NCI-H2081 (cell line): ENCODE data around the gene SLC1A3.

Experiments
- DNase-seq, 2 experiments: peaks; one replicate each; lab custom pipeline; 2025; lab: John Stamatoyannopoulos, UW

Gene SLC1A3

DNA sequence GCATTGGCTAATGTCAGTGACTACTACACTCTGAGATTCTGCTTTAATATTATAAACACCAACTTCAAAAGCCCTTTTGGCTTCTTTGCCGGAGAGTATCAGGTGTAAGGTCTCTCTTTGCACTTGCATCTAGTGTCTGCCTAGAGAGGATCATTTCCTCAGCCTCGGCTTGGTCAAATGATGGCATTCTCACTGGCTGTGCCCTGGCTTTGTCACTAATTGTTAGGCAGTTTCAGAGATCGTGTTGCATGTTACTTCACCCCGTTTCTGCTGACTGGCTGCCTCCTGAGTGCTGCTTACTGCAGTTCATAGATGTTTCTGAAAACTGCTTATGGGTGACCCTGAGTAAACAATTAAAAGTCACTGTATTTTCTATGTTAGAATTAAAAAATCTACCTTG lies 48.8 kb downstream of the SLC1A3 start:
- DNase-seq: no peak

DNA sequence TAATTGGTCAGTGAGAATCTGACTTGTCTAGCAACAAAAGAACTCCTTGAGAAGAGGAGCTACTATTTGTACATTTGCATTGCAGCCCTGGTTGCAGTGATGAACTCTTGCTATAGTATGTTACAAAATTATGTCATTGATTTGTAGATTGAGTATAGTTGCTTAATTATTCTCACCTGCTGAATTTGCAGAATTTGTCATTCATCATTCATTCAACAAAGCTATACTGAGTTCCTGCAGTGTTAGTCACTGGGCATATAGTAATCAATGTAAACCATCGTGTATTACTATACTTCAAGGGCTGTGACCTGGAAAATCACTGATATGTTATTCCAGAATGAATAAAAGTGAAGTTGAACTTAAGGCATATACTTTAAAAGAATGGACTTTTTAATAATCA lies 50.1 kb downstream of the SLC1A3 start:
- DNase-seq: no peak

DNA sequence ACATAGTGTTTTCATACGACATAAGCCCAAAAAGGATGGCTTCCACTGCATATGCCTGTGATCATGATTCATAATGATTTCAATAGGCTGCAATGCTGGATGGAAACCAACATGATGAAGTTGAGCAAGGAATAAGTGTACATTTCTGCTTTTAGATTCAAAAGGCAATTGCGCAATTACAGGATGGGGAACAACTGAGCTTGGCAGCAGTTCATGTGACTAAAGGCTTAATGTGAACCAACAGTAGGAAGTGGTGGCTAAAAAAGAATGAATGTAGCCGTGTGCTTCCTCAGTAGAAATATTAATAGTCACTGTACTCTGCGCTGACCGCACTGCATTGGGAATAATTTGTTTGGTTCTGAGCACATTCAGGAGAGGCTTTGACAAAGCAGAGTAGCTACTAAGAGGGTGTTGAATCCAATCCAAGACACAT lies 51.2 kb downstream of the SLC1A3 start:
- DNase-seq: no peak

DNA sequence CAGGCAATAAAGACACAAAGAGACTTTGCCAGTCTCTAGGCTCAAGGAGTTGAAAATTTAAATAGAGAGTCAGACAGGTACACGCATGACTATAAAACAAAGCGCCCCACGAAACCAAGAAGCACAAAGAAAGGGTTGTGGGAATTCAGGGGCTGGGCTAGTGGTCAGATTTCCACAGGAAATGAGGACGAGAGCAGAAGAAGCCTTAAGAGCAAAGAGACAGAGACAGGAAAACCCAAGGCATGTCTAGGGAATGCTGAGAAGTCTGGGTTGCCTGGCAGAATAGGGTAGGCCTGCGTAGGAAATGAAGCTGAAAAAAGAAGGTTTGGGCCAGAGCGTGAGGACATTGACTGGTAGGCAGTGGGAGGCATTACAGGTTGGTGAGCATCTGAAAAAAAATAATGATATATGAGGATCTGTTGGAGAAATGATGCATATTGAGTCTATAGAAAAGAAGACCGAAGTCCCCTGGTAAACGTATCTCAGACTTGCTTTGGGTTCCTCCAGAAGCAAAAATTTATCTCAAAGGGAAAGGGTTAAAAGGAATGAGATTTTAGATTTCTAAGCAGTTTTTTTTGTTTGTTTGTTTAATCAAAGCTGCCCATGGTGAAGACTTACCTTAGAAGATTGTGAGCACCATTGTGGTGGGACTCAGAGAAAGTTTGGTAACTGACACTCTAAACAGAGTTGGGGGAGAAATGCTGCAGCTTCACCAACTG lies 51.8 kb downstream of the SLC1A3 start:
- DNase-seq: no peak

DNA sequence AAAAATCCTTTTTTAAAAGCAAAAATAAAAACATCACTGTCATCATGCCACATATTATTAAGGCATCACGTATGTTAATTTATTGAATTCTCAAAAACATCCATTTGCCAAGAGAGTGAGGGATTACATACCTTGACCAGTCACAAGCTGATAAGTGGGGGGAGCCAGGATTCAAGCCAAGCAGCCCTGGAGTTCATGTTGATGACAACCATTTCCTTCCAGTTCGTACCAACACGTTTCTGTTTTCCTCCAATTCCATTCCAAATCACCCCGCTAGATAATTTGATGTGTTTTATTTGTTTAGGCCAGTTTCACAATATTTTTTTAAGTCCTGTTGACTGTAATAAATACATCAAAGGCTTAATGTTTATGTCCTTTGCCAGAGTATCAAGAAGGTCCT lies 53.0 kb downstream of the SLC1A3 start:
- no peak for DNase-seq

DNA sequence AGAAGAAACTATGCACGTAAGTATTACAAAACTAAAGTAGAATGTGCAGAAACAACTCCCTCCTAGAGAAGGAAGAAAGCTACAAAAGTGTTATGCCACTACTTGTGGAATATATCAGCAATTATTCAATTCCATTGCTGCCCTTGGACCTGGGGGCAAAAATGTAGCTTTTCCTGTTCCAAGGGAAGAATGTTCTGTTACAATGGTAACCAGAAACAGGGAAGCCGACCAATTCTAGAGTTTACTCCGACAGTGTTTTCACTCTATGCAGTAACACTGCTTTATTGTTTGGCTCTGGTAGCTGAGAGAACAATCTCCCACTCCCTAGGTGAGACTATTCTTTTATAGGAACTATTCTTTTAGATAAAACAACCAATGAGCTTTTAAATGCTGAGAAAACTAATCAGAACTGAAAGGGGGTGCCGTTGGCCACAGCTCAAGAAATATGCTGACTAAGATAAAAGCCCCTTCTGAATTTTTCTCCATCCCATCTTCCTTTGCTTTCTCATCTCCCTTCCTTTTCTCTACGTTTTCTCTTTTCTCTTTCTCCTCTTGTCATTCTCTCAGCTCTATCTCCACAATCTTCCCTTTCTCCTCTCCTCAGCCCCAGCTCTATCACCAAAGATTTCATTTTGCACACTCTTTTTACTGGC lies 54.1 kb downstream of the SLC1A3 start:
- DNase-seq: no peak

DNA sequence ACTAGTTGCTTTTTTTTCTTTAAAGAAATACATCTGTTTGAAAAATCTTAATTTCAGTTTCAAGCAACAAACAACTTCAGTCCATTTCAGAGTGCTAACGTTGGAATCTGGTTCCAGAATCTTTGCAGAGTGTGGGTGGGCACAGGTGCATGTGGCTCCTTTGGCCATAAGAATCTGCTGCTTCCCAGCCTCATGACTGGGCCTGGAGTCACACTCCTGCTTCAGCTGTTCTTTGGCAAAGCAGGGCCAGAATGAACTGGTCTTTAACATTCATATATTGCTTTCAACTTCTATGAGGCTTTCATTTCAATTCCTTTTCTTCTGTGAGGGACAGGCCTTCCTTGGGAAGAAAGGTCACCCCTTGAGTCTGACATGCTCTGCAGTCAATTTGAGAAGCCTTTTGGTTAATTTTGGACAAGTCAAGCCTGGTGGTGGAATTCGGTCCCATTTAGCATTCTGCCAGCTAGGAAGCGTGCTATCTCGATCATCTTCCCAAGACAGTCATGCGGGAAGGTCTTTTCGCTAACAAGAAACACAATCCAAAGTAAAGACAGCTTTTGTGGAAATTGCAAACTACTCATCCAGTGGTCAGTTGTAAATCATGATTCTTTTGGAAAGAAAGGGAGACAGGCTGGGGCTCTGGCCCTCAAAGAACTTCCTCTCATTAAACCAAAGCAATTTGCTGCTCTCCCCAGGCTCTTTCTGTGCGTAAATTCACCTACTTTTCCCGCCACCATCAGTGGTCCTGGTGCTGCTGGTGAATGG lies 55.2 kb downstream of the SLC1A3 start:
- no peak for DNase-seq

DNA sequence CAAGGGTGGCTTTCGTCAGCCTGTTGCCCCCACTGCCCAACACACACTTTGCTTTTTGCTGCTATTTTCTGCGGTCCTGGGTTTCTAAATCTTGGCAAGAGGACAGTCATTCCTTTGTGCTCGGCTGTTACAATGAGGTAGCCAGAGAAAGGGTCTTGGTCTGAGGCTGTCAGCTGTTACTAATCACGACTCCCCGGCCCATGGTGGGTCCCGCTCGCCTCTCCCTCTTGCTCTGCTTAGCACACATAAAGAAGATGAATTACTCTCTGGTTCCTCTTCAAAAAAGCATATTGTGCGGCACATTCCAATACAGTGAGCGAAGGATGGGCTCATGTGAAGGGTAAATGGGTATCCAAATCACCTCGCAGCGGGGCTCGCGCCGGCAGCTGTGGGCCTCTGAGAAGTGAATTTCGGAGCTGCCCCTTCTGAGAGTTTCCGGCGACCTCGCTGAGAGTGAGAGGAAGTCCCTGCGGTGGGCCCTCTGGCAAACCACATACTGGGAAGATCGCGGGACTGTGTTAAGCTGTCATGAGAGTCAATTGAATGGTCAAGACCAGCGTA lies 56.0 kb downstream of the SLC1A3 start:
- DNase-seq: no peak

DNA sequence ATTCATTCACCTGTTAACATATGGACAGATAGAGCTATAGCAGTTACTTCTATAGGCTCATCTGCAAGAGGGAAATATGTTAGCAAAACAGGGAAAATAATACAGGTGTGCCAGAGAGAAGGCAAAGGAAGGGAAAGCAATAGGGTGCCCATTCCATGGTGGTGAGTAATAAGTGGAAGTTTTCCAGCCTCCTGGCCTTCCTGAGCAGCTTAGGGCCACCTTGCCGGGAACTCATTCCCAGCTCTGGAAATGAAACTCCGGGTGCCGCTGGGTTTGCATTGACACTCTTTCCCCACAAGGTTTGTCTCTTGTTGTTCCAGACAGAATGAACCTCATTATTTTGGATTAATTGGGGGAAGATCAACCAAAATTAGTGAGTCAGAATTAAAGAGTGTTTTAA lies 58.4 kb downstream of the SLC1A3 start:
- DNase-seq: no peak

DNA sequence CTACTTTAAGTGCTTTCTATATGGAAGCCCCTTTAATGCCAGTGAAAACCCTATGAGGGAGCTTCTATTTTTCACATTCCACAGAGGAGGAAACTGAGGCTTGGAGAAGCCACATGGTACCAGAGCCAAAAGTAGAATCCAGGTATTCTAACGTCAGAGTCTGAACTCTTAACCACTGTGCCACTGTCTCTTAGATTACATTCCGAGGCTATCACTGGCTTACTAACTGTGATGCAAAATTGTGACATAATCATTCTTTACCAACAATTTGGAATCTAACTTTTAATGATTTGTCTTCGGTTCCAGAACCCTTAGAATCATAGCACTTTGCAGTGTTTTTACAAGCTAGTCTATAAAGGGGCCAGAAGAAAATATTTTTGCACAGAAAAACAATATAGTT lies 59.2 kb downstream of the SLC1A3 start:
- DNase-seq: no peak

DNA sequence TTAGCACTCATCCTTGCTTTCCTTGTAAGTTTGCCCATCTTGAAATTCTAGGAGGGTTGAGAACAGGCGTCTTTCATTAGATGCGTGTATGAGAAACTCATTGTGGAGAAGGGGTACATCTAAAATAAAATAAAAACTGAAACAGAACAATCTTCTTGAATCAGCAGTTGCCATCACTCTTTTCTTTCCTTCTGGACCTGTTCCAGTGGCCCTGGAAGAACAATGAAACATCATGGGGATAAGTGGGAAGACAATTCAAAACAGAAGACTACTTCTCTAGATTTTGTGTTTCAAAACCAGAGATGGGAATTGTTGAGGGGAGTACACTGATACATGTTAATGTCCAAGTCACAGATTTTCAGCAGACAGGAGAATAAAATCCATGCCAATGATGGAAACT lies 59.9 kb downstream of the SLC1A3 start:
- DNase-seq: no peak

DNA sequence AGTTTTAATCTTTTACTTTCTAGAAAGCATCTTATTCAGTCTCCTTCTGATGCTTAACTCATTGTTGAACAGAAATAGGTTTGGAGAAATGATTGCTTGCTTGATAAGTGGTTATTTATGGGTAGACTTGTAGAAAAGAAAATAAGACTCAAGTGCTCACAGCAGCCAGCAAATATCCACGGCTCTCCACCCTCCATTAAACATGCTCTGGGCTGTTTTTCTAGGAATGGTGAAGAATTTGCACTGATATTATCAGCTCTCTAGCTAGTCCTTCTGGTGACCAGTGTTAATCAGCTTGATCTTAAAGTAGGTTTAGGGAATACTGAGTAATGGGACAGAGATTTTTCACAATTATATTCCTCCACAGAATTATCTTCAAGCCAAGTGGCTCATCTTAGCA lies 60.6 kb downstream of the SLC1A3 start:
- DNase-seq: no peak

DNA sequence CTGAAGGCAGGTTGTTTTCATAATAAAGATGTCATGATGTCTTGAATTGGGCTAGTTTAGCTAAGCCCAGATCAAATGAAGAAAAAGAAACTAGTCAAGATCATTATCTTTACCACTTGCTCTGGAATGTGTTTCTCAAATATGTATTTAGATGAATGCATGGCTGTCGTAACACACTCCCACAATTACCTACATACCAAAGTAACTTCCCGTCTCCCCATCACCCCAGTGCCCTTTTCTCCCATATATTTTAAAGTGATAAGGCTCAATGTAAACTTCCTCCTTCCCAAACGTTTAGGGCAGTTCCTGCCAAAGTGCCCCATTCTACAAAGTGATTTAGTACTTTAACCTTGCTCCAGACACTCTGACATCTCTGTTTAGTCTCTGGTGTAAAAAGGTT lies 61.4 kb downstream of the SLC1A3 start:
- no peak for DNase-seq

DNA sequence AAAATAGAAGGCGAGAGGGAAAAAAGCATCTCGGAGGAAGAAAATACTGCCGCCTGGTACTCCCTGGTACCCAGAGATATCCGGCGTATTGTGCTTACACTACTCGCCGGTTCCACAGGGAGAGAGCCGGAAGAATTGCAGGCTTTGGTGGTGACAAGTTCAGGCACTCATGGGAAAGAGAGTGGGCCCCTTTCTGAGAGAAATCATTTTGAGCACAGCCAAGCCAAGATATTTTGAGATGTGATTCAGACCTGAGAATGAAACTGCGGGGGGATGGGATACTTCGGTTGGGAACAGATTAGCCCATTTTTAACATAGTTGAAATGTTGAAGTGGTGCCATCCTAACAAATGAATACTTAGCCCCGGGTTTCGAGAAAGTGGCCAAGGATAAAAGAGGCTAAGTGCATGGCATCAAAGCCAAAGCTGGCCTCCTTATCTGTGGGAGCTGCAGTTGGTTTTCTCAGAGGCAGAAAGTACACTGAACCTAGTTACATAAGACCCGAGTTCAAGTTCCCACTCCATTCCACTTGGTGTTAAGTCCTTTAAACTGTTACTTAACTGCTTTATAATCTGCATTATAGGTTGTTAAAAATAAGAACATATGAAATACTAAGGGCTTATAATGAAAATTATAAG lies 62.7 kb downstream of the SLC1A3 start:
- DNase-seq: no peak

DNA sequence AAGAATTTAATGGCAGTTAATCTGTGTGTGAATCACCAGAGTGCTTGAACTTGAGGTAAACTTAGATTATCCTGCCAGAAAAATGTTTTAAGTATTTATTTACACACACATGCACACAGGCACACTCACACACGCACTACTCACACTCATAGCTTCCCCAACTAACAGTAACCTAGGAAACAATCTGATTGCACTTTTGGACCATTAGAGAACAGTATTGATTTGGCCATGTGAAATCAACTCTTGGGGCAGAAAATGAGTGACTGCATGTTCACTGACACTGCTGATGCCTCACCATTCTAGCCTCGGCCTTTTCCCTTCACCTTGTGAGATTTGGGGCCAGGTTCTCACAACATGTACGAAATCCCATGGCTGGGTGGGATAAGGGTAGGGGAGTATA lies 64.1 kb downstream of the SLC1A3 start:
- DNase-seq: no peak

DNA sequence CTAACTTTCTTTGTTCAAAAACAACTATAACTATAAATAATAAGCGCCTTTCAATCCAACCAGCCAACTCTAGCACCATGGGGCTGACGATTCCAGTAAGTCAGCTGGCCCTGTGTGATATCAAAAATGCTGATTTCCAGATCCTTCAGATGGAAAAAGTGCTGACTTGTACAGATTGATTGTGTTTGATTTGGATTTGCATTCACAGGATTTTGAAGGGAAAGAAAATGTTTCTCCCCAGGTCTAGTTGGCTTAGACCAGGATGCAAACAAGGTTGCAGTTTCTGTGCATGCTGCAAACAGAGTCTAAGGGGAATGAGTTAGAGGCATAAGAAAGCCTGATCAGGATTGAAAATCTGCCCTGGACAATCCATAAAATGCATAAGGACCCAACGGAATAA lies 68.9 kb downstream of the SLC1A3 start:
- no peak for DNase-seq

DNA sequence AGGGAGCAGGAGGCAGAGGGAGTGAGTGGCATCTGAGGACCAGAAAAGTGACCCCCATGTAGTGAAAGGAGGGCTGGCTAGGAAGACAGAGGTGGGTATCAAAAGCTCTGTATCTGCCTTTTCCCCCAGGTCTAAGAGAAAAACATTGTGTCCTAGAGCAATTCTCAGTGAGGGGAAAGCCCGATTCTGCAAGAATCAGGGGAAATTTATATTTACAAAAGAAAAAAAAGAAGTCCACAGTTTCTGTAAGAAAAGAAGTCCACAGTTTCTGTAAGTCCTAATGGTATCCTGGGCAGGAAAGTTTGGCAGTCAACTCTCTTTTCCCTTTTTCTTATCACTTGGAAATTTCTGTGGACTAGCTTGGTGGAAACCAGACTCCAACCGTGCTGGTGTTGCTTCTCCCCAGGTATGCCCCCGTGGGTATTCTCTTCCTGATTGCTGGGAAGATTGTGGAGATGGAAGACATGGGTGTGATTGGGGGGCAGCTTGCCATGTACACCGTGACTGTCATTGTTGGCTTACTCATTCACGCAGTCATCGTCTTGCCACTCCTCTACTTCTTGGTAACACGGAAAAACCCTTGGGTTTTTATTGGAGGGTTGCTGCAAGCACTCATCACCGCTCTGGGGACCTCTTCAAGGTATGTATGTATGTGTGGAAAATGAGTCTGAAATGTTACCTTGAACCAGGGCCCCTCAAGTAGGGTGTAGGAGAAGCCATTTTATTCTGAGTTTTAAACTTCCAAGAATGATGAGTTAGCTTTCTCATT lies 73.0 kb downstream of the SLC1A3 start:
- DNase-seq: no peak

DNA sequence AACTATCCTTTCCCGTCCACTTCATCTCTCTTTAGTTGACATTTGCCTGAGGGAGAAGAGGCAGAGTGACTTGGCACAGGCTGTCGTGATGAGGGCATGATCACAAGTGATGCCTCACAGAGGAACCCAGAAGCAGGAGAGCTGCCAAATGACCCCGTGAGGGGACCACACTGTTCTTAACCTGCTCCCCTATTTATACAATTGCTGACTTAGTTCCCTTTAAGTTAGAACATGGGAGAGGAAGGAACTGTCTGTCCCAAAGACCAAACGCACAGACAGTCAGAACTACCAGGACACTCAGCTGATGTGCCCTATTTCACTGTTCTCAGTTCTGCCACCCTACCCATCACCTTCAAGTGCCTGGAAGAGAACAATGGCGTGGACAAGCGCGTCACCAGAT lies 73.7 kb downstream of the SLC1A3 start:
- DNase-seq: no peak

DNA sequence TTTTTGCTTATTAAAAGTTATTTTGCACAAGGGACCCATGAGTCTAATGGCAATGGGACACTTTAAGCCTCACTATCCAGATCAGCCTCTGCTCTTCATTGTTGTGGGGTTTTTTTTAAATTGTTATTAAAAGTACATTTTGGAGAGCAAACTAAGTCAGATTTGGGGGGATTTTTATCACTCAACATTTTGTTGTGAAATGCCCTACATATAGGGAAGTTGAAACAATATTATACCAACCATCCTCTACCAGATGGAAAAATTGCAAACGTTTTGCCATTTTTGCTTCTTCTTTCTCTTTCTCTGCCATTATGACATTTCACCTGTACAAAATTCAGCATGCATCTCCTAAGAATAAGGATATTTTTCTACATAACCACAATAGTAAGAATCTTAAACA lies 75.3 kb downstream of the SLC1A3 start:
- no peak for DNase-seq

DNA sequence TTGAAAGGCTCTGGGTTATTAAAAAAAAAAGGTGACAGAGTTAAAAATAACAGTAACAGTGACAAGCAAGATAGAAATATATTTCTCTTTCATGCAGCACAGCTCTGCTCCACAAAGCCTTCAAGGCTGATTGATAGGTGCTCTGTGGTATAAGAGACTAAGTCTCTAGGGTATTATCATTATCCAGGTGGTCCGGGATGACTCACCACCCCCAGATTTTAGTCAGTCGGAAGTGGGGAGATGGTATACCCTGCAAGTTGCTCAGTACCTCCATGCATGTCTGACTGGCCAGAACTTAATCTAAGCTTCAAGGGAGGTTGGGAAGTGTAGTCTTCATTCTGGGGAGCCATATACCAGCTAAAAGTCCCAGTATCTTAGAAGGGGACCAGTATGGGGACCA lies 76.1 kb downstream of the SLC1A3 start:
- DNase-seq: no peak

DNA sequence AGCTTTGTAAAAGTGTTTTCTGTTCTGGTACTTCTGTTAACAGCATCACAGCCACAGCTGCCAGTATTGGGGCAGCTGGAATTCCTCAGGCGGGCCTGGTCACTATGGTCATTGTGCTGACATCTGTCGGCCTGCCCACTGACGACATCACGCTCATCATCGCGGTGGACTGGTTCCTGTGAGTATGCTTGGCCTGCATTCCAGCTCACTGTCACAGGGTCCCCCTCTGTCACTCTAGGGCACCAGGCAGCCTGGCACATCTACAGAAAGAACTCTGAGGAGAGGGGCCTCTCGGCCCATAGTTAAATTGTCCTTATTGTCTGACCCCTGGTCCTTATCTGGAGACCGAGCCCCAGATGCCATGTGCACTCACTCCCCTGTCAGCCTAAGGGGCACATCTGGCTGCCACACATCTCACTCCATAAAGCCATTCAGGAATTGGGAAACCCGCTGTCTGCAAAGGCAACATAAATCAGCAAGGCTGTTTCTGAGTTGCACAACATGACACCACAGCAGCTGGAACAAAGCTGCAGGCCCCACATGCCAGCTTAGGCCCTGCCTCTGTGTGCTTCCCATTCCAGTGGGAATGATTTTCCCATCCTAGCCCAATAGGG lies 77.5 kb downstream of the SLC1A3 start:
- no peak for DNase-seq
